Measurements from ENCODE around the gene DGKG.

DGKG gene

GRCh38 chr3:186287711-186288110 lies 74.3 kb downstream of the DGKG start:
- DNase-seq (ENCODE audit: insufficient read length): no peak
- FAIRE-seq: no peak
- no peak for TF ChIP-seq POLR2A (IDR thresholded peaks at IDR 0.05; ENCODE audit: low read depth, low read length)
- TF ChIP-seq POLR2AphosphoS5 (IDR thresholded peaks at IDR 0.05; ENCODE audit: low read depth, low read length): no peak
- TF ChIP-seq TAF1 (IDR thresholded peaks at IDR 0.05; ENCODE audit: borderline replicate concordance, low read depth, low read length): no peak

GRCh38 chr3:186286114-186286513 lies 75.9 kb downstream of the DGKG start:
- no peak for DNase-seq (ENCODE audit: insufficient read length)
- FAIRE-seq: no peak
- no peak for TF ChIP-seq TAF1 (IDR thresholded peaks at IDR 0.05; ENCODE audit: borderline replicate concordance, low read depth, low read length)
- no peak for TF ChIP-seq POLR2A (IDR thresholded peaks at IDR 0.05; ENCODE audit: low read depth, low read length)
- no peak for TF ChIP-seq POLR2AphosphoS5 (IDR thresholded peaks at IDR 0.05; ENCODE audit: low read depth, low read length)

- FAIRE-seq (no peak), DNase-seq (ENCODE audit: insufficient read length) (no peak)
- TF ChIP-seq TAF1 (IDR thresholded peaks at IDR 0.05; ENCODE audit: borderline replicate concordance, low read depth, low read length) (no peak), POLR2AphosphoS5 (IDR thresholded peaks at IDR 0.05; ENCODE audit: low read depth, low read length) (no peak)
Measured at GRCh38 chr3:186284661-186285060, 77.4 kb downstream of the DGKG start.

- no peak for TF ChIP-seq POLR2A (IDR thresholded peaks at IDR 0.05; ENCODE audit: low read depth, low read length)
- TF ChIP-seq POLR2AphosphoS5 (IDR thresholded peaks at IDR 0.05; ENCODE audit: low read depth, low read length): no peak
- TF ChIP-seq TAF1 (IDR thresholded peaks at IDR 0.05; ENCODE audit: borderline replicate concordance, low read depth, low read length): no peak
- no peak for FAIRE-seq
- no peak for DNase-seq (ENCODE audit: insufficient read length)
Measured at GRCh38 chr3:186284349-186284652, 77.7 kb downstream of the DGKG start.

GRCh38 chr3:186283651-186284348 lies 78.2 kb downstream of the DGKG start:
- FAIRE-seq (no peak), DNase-seq (ENCODE audit: insufficient read length) (no peak)
- TF ChIP-seq POLR2A (IDR thresholded peaks at IDR 0.05; ENCODE audit: low read depth, low read length) (no peak), POLR2AphosphoS5 (IDR thresholded peaks at IDR 0.05; ENCODE audit: low read depth, low read length) (no peak), TAF1 (IDR thresholded peaks at IDR 0.05; ENCODE audit: borderline replicate concordance, low read depth, low read length) (no peak)

GRCh38 chr3:186283096-186283495 lies 78.9 kb downstream of the DGKG start:
- no peak for TF ChIP-seq POLR2A (IDR thresholded peaks at IDR 0.05; ENCODE audit: low read depth, low read length)
- no peak for TF ChIP-seq POLR2AphosphoS5 (IDR thresholded peaks at IDR 0.05; ENCODE audit: low read depth, low read length)
- TF ChIP-seq TAF1 (IDR thresholded peaks at IDR 0.05; ENCODE audit: borderline replicate concordance, low read depth, low read length): no peak
- DNase-seq (ENCODE audit: insufficient read length) (no peak), FAIRE-seq (no peak)

GRCh38 chr3:186281176-186281575 lies 80.9 kb downstream of the DGKG start:
- TF ChIP-seq POLR2A (IDR thresholded peaks at IDR 0.05; ENCODE audit: low read depth, low read length): no peak
- TF ChIP-seq TAF1 (IDR thresholded peaks at IDR 0.05; ENCODE audit: borderline replicate concordance, low read depth, low read length): no peak
- TF ChIP-seq POLR2AphosphoS5 (IDR thresholded peaks at IDR 0.05; ENCODE audit: low read depth, low read length): no peak
- DNase-seq (ENCODE audit: insufficient read length) (no peak), FAIRE-seq (no peak)

- no peak for TF ChIP-seq POLR2A (IDR thresholded peaks at IDR 0.05; ENCODE audit: low read depth, low read length)
- TF ChIP-seq TAF1 (IDR thresholded peaks at IDR 0.05; ENCODE audit: borderline replicate concordance, low read depth, low read length): no peak
- TF ChIP-seq POLR2AphosphoS5 (IDR thresholded peaks at IDR 0.05; ENCODE audit: low read depth, low read length): no peak
- FAIRE-seq (peak; percentile 67), DNase-seq (ENCODE audit: insufficient read length) (no peak)
Measured at GRCh38 chr3:186280737-186281136, 81.3 kb downstream of the DGKG start.

GRCh38 chr3:186277268-186277909 lies 84.6 kb downstream of the DGKG start:
- TF ChIP-seq POLR2AphosphoS5 (IDR thresholded peaks at IDR 0.05; ENCODE audit: low read depth, low read length) (no peak), TAF1 (IDR thresholded peaks at IDR 0.05; ENCODE audit: borderline replicate concordance, low read depth, low read length) (no peak), POLR2A (IDR thresholded peaks at IDR 0.05; ENCODE audit: low read depth, low read length) (no peak)
- FAIRE-seq: no peak
- no peak for DNase-seq (ENCODE audit: insufficient read length)

GRCh38 chr3:186275436-186275835 lies 86.6 kb downstream of the DGKG start:
- TF ChIP-seq POLR2A (IDR thresholded peaks at IDR 0.05; ENCODE audit: low read depth, low read length) (no peak), POLR2AphosphoS5 (IDR thresholded peaks at IDR 0.05; ENCODE audit: low read depth, low read length) (no peak), TAF1 (IDR thresholded peaks at IDR 0.05; ENCODE audit: borderline replicate concordance, low read depth, low read length) (no peak)
- no peak for FAIRE-seq
- no peak for DNase-seq (ENCODE audit: insufficient read length)

- FAIRE-seq (no peak), DNase-seq (ENCODE audit: insufficient read length) (no peak)
- TF ChIP-seq POLR2AphosphoS5 (IDR thresholded peaks at IDR 0.05; ENCODE audit: low read depth, low read length): no peak
- no peak for TF ChIP-seq POLR2A (IDR thresholded peaks at IDR 0.05; ENCODE audit: low read depth, low read length)
- no peak for TF ChIP-seq TAF1 (IDR thresholded peaks at IDR 0.05; ENCODE audit: borderline replicate concordance, low read depth, low read length)
Measured at GRCh38 chr3:186273586-186273985, 88.4 kb downstream of the DGKG start.

GRCh38 chr3:186270701-186271100 lies 91.3 kb downstream of the DGKG start:
- no peak for TF ChIP-seq POLR2A (IDR thresholded peaks at IDR 0.05; ENCODE audit: low read depth, low read length)
- TF ChIP-seq TAF1 (IDR thresholded peaks at IDR 0.05; ENCODE audit: borderline replicate concordance, low read depth, low read length): no peak
- no peak for TF ChIP-seq POLR2AphosphoS5 (IDR thresholded peaks at IDR 0.05; ENCODE audit: low read depth, low read length)
- DNase-seq (ENCODE audit: insufficient read length): no peak
- no peak for FAIRE-seq

Measured in GM12892 (cell line).